Stimulated activated CD4-positive, alpha-beta T cell treated with anti-CD3 and anti-CD28 coated beads, Interleukin-1b, Interleukin-23, amount 100 ng/mL, for 24 hours (primary cell): ENCODE measurements around the gene CEP131.

Source experiments
- DNase-seq, 4 experiments: peaks; one replicate each; pipeline ENCODE4 v3.0.0-alpha.2; 2020; ENCODE audit warnings: low read depth in 4 of 4, low spot score in 1 of 4

CEP131 gene

DNA sequence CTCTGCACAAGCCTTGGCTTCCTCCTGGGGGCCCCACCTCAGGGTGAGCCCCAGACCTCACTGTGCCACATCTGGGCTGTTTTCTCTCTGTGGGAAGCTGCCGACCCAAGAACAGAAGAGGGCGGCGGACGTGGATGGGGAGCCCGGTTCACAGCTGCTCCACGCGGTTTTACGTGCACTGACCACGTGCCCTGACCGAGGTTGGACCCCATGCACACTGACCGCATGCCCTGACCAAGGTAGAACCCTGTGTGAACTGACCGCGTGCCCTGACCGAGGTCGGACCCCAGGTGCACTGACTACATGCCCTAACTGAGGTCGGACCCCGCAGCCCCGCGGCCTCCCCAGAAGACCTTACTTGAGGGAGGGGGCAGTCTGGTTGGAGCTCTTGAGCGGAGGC is 19.6 kb downstream of the CEP131 start:
- DNase-seq: no peak

DNA sequence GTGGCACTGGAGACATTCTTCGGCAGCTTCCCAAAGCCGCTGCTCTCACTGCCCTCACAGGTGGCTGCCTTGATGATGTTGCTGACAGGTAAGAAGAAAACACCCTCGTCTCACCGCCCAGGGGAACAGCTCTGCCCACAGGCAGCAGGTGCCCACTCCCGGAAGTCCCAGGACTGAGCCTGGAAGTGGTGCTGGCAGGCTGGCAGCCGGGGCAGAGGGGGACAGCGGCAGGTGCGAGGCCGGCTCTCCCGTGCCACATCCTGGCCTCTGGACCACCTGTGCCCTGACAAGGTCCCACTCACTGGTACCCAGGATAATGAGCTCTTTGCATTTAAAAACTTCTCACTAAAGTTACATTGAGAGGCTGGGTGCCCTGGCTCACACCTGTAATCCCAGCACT is 20.4 kb downstream of the CEP131 start:
- no peak for DNase-seq

DNA sequence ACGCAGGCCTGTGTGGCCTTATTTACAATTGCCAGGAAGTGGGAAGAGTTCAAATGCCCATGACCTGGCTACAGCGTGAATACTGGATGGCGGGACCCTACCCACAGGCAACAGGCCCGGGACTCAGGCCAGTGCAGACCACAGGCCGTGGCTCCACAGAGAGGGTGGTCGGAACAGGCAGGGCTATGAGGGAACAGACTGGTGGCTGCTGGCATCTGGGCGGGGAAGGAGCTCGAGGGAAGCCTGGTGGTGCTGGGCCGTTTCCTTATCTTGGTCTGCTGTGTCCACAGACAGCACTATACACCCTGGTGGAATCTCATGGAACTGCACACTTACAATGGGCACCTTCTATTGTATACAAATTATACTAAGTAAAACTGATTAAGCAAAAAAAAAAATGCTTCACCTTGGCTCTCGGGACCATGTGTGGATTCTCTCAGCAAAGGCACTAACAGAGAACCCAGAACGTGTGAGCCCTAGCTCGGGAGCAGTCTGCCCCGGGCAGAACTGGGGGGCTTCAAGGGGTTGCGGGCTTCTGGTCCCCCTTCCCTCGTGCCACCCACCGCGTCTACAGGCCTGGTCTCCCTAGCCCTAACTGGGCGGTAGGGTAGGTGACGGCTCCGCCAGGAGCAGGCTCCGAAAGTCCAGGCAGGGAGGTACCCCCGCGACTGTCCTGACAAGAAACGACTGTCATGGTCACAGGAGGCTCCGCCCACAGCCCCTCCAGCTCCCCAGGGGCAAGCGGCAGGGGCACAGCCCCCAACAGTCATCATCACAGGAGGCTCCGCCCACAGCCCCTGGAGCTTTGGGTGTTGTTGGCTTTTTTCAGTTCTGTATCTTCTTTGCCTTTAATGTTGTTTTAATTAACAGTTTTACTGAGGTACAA is 21.8 kb downstream of the CEP131 start:
- DNase-seq: no peak

DNA sequence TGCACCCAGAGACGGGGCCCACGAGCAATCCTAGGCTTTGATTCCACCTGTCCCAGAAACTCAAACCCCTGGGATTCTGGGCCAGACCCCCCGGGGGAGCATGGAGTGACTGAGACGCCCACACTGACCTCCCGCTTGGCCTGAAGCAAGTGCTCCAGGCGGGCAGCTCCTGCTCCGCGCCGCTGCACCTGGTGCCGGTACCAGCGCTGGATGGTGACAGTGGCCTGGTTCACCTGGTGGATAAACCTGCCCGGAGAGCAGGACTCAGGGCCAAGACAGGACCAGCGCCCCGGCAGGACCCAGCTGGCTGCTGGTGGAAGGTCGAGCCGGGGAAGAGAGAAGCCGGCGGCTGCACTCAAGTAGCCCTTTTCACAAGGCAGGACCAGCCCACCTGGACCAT is 22.6 kb downstream of the CEP131 start:
- DNase-seq: no peak

DNA sequence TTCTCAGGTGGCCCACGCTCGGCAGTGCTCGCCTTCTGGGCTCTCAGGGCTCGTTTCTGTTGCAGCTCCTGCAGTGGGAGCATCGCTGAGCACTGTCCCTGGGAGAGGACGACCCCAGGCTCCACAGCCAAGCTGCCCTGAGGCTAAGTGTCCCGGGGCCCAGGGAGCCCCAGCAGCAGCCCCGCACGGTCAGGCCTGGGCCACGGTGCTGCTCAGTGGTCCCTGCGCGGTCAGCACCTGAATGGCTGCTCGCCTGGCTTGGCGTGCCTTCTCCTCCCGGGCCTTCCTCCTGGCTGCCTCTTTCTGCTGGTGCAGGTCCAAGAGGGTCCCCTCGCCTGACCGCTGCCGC is 23.3 kb downstream of the CEP131 start:
- no peak for DNase-seq

DNA sequence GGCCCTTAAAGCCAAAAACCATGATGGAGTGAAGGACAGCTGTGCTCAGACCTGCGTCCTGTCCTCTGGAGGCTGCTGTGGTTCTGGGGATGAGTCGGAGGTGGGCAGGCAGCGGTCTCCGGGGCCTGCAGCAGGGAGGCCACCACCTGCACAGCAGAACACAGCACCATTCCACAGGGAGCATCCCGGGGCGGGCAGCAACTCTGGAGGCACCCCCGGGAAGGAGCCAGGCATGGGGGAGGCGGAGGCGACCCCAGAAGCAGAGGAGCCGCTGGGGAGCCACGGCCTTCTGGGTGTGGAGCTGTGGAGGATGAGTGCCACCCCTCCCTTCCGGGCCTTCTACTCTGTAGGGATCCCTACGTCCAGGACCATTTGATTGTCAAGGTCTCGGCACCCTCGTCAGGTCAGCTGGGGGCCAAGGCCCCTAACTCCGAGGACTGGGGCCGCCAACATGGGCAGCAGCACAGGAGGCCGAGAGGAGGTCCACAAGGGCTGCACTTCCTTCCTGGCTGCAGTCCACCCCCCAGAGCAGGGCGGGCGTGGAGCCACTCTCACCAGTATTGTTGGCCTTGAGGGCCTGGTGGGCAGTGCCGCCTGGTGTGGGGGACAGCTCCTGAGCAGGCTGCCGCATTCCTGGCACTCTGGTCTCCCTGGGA is 23.8 kb downstream of the CEP131 start:
- no peak for DNase-seq

DNA sequence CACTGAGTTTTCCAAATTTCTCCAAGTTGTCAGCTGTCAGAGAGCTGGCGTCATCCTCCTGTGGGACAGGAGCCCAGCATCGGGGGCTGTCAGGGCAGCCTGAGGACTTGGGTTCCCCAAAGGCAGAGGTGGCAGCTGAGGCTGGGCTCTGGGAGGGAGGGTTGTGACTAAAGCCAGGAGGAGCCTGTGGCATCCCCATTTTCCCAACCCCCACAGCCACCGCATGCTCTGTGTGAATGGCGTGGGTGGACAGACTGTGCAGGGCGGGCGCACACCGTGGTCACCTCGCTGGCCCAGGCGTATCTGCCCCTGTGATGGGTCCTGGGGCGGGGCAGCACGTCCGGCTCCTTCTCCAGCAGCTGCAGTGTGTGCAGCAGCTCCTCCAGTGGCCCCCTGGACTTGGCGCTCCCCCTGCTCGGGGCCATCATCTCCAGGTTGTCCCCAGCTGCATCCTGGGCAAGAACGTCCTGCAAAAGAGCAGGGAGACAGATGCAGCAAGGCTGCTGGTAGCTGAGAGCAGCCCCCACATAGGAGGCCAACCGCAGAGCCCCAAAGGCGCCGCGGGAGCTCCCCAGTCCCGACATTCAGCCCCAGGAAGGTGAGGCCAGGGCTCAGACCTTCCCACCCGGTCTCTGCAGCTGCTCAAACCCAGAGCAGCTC is 24.8 kb downstream of the CEP131 start:
- DNase-seq: no peak

DNA sequence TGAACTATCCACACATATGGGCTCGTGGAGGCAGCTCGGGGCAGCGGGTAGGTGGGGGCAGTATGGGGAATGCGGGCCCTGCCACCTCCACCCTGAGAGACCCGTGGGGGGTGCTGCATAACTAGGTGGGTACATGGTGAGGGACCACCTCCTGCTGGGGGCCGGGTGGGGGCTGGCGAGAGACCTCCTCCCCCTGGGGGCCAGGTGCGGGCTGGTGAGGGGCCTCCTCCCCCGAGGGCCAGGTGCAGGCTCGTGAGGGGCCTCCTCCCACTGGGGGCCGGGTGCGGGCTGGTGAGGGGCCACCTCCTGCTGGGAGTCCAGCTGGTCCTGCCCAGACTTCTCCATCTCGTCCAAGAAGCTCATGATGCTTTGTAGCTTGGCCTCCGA is 25.4 kb downstream of the CEP131 start:
- DNase-seq: no peak

DNA sequence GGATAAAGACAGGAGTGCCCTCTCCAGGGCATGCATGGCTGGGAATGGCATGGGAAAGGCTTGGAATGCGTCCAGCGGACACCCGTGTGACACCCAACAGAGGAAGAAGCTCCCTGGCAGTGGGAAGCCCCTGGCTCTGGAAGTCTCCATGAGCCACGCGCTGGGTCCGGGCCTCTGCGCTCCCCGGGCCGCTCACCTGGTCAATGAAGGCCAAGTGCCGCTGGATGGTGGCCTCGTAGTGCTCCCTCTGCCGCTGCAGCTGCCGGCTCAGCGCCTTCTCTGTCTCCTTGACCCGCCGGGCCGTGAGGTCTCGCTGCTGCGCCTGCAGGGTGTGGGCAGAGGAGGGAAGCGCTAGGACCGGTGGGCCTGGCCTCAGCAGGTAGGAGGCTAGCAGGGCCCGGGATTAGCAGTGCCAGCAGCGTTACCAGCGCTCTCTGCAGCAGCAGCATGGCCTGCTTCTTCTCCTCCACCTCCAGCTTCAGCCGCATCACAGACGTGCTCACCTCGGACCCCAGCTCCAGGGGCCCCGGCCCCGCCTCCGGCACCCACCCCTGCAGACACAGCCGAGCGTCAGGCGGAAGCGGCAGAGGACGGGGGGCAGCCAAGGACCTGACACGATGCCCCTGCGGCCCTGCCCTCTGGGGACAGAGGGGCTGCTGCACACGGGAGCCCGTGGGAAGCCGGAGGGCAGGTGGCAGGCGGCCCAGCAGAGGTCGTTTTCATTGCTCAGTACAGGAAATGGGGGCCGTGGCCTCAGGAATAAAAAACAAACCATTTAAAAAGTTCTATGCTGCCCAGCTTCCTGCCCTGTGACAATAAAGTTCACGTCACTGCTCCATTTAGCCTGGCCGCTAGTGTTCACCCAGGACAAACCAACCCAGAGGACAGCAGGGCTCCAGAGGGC is 26.0 kb downstream of the CEP131 start:
- no peak for DNase-seq

DNA sequence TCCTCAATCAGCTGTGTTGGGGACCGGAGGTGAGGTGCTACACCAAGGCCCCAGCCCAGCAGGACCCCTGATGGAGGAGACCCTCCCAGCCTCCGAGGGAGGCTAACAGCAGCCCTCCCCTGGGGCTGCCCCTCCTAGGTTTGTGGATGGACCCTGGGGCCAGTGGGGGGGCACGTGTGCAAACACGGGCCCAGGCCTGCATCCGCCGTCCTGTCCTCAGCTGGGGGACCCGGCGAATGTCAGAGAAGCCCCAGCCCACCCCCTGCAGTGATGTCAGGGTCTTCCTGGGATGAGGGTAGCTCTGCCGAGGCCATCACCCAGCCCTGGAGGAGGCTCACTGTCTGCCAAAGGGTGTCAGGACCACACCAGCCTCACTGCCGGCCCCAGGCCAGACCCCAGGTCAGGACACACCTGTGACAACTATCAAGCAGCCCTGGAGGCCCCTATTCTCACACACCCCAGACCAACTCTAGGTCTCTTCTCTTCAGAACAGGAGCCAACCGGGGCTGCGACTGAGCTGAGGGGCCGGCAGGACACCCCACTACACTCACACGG is 26.7 kb downstream of the CEP131 start:
- no peak for DNase-seq

DNA sequence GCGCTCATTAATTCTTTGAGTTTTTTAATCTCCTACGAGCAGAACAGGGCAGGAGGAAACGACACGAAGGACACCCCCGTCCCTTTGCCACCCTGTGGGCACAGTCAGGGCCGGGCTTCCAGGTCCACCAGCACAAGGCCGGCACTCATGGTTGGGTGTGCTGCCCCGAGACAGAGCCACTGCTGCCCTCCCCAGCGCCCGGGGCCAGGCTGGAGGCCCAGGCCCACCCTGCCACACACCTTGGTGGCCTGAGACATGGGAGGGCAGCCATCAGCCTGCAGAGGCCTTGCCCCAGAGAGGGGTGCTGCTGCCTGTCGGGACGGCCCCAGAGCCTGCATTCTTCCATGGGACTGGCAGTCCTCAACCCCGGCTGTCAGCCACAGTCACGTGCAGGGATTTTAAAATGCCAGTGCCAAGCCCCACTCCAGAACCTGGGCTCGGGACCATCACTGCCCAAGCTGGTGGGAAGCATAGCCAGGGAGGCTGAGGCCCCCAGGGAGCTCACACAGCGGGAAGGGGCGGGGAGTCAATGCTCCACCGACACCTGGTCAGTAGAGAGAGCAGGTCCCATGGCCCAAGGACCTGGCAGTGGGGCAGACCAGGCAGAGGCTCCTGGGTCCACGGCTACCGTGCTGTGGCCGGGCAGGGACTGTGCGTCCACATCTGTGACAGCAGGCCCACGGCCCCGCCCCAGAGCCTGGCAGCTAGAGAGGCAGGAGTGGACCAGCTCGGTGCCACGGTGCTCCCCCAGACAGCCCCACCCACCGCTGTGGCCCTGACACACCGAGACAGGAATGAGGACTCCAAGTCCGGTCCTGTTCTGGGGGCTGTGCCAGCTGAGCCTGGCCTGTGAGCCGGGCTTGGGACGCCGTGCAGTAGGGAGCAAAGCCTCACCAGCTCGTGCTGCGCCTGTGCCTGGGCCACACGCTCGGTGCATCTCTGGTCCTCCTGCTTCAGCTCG is 27.5 kb downstream of the CEP131 start:
- no peak for DNase-seq

DNA sequence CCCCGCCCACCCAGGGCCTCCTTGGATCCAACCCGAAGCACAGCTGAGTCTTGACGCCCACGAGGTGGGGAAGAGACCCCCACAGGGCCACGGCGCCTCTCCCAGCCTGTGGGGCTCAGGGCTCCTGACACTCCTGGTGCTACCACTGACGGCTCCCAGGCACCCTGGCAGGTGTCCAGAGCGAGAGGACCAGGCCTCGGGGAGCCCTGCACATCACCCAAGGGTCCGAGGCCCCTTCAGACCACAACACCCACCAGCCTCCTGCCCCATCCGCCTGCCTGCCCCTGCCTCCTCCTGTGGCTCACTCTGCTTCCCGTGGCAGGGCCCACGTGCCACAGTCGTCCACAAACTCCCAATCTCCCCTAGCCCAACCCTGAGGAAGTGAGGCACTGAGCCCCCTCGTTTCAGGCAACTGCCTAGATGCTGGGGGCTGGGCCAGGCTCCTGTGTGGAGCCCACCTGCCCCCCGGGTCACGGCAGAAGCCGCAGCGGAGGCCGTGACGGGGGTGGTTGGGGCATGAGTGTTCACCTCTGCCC is 28.5 kb downstream of the CEP131 start:
- DNase-seq: no peak

DNA sequence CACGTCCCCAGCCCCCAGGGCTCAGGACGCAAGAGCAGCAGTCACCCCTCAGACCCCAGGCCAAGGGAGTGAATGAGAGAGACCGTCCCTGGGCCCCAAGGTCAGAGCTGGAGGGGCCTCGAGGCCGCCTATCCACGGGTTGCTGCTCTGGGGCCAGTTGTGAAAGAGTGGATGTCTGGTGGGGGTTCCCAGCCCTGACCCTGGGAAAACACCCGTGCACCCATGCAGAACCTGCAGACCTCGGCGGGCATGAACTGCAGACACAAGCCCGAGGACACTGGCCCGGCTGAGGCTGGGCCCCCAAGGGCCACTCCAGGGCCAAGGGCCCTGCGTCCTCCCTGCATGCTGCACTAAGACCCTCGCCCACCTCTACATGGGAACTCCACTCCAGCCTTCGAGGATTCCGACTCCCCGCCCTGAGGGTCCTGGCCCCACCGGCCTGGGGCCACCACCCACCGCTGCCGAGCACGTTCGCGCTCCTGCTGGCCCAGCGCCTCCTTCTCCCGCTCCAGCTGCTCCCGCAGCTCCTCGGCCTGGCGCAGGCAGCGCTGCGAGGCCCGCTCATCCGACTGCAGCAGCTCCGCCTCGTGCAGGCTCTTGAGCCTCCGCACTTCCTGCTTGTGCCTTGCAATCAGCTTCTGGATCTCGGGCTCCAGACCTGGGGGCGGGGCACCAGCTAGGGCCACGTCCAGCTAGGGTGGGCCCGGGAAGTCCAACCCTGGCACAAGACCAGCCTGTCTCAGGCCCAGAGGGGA is 29.1 kb downstream of the CEP131 start:
- DNase-seq: no peak

DNA sequence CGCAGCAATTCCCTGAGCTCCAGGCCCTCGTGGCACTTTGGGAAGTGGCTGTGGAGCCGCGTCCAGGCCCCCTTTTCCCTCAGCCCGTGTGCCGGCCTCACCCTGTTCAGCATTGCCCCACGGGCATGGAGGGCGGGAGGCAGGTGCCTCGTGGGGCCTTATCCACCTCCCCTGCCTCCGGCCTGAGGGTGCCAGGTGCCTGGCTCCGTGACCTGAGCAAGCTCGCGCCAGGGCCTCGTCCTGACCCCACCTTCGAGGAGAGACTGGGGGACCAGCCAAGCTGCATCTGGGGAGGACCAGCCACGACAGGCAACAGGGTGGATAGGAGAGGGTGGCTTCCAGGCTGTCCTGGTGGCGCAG is 29.7 kb downstream of the CEP131 start:
- DNase-seq: no peak

DNA sequence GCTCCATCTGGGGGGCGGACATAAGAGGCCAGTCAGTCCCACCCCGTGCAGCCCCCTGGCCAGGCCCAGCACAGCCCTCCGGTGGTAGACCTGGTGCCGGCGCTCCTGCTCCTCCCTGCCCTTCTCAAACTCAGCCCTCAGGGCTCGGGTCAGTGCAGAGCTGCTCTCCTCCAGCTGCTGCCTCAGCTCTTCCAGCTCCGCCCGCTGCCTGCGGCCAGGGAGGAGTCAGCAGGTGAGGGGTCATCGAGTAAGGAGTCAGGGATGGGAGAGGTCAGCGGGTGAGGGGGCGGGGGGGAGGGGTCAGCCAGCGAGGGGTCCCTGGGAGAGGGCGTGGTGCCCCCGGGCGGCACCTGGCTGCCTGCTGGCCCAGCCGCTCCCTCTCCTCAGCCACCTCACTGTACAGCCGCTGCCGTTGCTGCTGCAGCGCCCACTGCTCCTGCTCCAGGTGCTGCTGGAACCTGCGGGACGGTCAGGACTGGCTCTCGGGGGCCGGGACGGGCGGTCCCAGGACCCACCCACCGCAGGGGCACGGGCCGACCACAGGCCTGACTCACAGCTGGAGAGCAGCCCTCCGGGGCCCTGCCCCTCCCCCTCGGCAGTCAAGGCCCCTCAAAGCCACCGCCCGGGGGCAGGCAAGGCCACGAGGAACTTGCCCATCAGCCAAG is 30.2 kb downstream of the CEP131 start:
- no peak for DNase-seq

DNA sequence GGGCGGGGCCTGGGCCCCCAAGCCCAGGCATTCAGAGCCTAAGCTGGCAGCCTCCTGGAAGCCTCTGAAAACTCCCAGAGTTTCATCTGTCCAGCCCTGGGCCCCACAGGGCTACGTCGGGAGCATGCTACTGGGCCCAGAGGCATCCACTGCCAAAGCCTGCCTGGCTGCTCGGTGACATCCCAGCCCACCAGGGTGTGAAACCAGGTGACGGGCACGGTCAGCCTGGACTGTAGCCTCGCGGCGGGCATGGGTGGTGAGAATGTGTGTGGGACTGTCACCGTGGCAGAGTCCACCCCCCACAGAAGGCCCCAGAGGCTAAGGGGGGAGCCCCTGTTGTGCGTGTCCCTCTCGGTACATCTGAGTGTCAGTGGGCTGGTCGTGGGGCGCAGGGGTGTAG is 31.1 kb downstream of the CEP131 start:
- DNase-seq: no peak

DNA sequence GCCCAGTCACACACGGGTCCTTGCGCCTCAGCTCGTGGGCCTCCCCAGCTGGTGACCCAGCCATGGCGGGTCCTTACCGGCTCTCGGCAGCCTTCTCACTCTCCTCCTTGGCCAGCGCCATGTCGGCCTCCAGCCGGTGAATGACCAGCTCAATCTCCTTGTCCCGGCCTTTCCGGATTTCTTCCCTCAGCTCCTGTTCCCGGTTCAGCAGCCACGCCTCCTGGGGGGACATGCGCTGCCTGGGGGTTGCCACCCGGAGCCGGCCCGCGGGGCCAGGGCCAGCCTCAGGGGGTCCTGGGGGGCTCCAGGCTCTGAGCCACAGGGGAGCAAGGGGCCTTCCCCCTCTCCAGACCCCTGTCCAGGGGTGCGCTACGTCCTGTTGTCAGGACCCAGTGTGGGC is 31.6 kb downstream of the CEP131 start:
- DNase-seq: no peak

DNA sequence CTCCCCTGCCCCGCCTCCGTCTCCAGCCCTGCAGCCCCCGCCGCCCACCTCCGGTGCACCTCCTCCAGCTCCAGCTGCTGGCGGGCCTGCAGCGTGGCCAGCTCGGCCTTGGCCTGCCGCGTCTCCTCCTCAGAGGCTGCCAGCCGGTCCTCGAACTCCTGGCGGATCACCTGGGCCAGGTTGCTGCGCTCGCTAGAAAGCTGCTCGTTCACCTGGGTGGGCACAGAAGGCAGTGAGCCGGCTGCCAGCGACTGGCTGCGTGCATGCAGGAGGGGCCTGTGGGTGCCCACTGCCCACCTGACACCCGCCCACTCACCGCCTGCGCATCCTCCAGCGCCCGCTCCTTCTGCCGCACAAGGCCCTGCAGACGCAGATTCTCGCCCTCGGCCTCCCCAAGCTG is 32.2 kb downstream of the CEP131 start:
- no peak for DNase-seq
